Esophagus squamous epithelium (tissue), 4 donors: ENCODE measurements around the gene TMEM202.

Source experiments
- CTCF ChIP-seq, 6 experiments: fragments of 450-650 bp in 4 of 6; fragments of 200-600 bp in 2 of 6; sonication (generic) in 2 of 6; IDR thresholded peaks; one replicate each; pipeline ENCODE4 v1.5.1; 2016 to 2019; ENCODE audit warnings: antibody characterized with exemption in 6 of 6, mild to moderate bottlenecking in 4 of 6, moderate library complexity in 4 of 6
- POLR2A ChIP-seq, 4 donors: fragments of 450-650 bp; IDR thresholded peaks; one replicate each; pipeline ENCODE4 v1.6.1; 2017; ENCODE audit warnings: antibody characterized with exemption in 4 of 4, mild to moderate bottlenecking in 4 of 4, moderate library complexity in 3 of 4

GRCh38 chr15:72450805-72451204 lies 52.7 kb downstream of the TMEM202 start:
- TF ChIP-seq CTCF (IDR thresholded peaks at IDR 0.05) (no peak), POLR2A (IDR thresholded peaks at IDR 0.05) (no peak)
